HepG2 (cell line): ENCODE data around the gene ASAP2. TPM values are rescaled to one million over a fixed set of nuclear protein-coding genes. Genes with fewer than 3 reads are reported as not detected.

Experiments
- E2F2 ChIP-seq: sonication (generic); formaldehyde crosslinking; IDR thresholded peaks from 2 replicates; pipeline ENCODE4 v1.4.0; 2020; ENCODE audit warnings: missing genetic modification reagents, borderline replicate concordance
- HIC2 ChIP-seq: sonication (generic); formaldehyde crosslinking; IDR thresholded peaks from 2 replicates; pipeline ENCODE4 v1.9.0; 2022; ENCODE audit warnings: low read depth, missing genetic modification reagents
- ZKSCAN5 ChIP-seq: sonication (generic); formaldehyde crosslinking; IDR thresholded peaks from 2 replicates; pipeline ENCODE4 v1.5.1; 2020; ENCODE audit warnings: mild to moderate bottlenecking, missing genetic modification reagents
- ZNF264 ChIP-seq: sonication (generic); formaldehyde crosslinking; IDR thresholded peaks from 2 replicates; pipeline ENCODE4 v1.4.0; 2020; ENCODE audit warnings: missing genetic modification reagents
- ZNF761 ChIP-seq: sonication (generic); formaldehyde crosslinking; conservative IDR thresholded peaks from 2 replicates; pipeline ENCODE4 v1.4.0; 2020; ENCODE audit warnings: mild to moderate bottlenecking, missing genetic modification reagents
- ZSCAN29 ChIP-seq: sonication (generic); formaldehyde crosslinking; conservative IDR thresholded peaks from 2 replicates; pipeline ENCODE4 v1.4.0; 2020; ENCODE audit warnings: mild to moderate bottlenecking, missing genetic modification reagents
- polyA plus RNA-seq, 8 experiments: library from polyadenylated mRNA; depleted of rRNA in 3 of 8; stranded (reverse) in 7 of 8; unstranded in 1 of 8; fragments of >200 nt; fragmentation: Illumina TruSeq in 4 of 8; extraction: Trizol in 4 of 8; gene quantifications; 2 replicates each; pipeline versions ENCODE4 v1.2.1 to v1.2.3, GENCODE V29; 2011 to 2016; ENCODE audit warnings: low read depth in 4 of 8, missing spikeins in 1 of 8, mixed read lengths in 1 of 8; ENCODE audit not compliant: insufficient read depth in 1 of 8
- total RNA-seq, 5 experiments: library from RNA; depleted of rRNA; stranded (reverse); fragments of >200 nt; fragmentation: Illumina TruSeq; extraction: Trizol; gene quantifications; 2 replicates each; pipeline ENCODE4 v1.2.3, GENCODE V29; 2016; ENCODE audit warnings: low read depth in 1 of 5
- TF ChIP-seq, protein P1 (sequence below): sonication (generic); formaldehyde crosslinking; IDR thresholded peaks from 2 replicates; pipeline ENCODE4 v1.5.1; 2020; ENCODE audit warnings: missing genetic modification reagents, mild to moderate bottlenecking, borderline replicate concordance
- TF ChIP-seq, protein P2 (sequence below): sonication (generic); formaldehyde crosslinking; IDR thresholded peaks from one replicate; pipeline ENCODE4 v1.5.1; 2020; ENCODE audit warnings: mild to moderate bottlenecking, missing genetic modification reagents; ENCODE audit errors: not compliant biosample characterization
- TF ChIP-seq, protein P3 (sequence below): sonication (generic); formaldehyde crosslinking; IDR thresholded peaks from 2 replicates; pipeline ENCODE4 v1.8.0; 2022; ENCODE audit warnings: mild to moderate bottlenecking, missing genetic modification reagents, borderline replicate concordance

The ASAP2 gene
- total and polyA plus RNA-seq, 2 of the 13 experiments (the other 11 are each of a cell fraction or from before 2014, with no cell fraction given) = 7.3 to 22.3 TPM

DNA sequence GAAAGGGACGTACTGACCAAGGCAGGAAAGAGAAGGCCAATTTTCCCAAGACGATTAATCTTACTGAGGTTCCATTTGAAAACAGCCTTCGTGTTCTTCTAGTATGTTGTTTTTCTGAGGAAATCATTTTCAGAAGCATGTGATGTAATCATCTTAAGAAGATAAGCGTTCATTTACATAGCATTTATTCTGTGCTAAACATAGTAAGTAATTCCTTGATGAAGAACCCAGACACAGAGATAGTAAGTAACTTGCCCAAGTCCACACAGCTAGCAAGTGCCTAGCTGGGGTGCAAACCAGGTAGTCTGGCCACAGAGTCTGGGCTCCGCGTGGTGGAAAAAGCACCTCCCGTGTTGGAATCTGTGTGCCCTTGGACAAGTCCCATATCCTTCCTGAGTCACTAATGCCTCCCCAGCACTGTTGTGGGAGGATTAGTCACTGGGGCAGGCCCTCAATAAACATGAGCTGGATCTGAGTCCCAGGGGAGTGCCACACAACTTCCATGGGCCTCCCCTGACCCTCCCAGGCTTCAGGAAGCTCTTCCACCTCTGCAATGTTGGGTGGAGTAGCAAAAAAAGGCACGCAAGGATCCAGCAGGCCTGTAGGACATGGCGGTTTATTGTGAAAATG is 26.9 kb upstream of the ASAP2 start (continued):
- TF ChIP-seq, protein P1, sequence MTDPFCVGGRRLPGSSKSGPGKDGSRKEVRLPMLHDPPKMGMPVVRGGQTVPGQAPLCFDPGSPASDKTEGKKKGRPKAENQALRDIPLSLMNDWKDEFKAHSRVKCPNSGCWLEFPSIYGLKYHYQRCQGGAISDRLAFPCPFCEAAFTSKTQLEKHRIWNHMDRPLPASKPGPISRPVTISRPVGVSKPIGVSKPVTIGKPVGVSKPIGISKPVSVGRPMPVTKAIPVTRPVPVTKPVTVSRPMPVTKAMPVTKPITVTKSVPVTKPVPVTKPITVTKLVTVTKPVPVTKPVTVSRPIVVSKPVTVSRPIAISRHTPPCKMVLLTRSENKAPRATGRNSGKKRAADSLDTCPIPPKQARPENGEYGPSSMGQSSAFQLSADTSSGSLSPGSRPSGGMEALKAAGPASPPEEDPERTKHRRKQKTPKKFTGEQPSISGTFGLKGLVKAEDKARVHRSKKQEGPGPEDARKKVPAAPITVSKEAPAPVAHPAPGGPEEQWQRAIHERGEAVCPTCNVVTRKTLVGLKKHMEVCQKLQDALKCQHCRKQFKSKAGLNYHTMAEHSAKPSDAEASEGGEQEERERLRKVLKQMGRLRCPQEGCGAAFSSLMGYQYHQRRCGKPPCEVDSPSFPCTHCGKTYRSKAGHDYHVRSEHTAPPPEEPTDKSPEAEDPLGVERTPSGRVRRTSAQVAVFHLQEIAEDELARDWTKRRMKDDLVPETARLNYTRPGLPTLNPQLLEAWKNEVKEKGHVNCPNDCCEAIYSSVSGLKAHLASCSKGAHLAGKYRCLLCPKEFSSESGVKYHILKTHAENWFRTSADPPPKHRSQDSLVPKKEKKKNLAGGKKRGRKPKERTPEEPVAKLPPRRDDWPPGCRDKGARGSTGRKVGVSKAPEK (CRISPR knock-in tag) = no peak
- TF ChIP-seq ZNF761 (CRISPR knock-in tag) = no peak
- no peak for TF ChIP-seq ZSCAN29 (CRISPR knock-in tag)
- TF ChIP-seq, protein P2, sequence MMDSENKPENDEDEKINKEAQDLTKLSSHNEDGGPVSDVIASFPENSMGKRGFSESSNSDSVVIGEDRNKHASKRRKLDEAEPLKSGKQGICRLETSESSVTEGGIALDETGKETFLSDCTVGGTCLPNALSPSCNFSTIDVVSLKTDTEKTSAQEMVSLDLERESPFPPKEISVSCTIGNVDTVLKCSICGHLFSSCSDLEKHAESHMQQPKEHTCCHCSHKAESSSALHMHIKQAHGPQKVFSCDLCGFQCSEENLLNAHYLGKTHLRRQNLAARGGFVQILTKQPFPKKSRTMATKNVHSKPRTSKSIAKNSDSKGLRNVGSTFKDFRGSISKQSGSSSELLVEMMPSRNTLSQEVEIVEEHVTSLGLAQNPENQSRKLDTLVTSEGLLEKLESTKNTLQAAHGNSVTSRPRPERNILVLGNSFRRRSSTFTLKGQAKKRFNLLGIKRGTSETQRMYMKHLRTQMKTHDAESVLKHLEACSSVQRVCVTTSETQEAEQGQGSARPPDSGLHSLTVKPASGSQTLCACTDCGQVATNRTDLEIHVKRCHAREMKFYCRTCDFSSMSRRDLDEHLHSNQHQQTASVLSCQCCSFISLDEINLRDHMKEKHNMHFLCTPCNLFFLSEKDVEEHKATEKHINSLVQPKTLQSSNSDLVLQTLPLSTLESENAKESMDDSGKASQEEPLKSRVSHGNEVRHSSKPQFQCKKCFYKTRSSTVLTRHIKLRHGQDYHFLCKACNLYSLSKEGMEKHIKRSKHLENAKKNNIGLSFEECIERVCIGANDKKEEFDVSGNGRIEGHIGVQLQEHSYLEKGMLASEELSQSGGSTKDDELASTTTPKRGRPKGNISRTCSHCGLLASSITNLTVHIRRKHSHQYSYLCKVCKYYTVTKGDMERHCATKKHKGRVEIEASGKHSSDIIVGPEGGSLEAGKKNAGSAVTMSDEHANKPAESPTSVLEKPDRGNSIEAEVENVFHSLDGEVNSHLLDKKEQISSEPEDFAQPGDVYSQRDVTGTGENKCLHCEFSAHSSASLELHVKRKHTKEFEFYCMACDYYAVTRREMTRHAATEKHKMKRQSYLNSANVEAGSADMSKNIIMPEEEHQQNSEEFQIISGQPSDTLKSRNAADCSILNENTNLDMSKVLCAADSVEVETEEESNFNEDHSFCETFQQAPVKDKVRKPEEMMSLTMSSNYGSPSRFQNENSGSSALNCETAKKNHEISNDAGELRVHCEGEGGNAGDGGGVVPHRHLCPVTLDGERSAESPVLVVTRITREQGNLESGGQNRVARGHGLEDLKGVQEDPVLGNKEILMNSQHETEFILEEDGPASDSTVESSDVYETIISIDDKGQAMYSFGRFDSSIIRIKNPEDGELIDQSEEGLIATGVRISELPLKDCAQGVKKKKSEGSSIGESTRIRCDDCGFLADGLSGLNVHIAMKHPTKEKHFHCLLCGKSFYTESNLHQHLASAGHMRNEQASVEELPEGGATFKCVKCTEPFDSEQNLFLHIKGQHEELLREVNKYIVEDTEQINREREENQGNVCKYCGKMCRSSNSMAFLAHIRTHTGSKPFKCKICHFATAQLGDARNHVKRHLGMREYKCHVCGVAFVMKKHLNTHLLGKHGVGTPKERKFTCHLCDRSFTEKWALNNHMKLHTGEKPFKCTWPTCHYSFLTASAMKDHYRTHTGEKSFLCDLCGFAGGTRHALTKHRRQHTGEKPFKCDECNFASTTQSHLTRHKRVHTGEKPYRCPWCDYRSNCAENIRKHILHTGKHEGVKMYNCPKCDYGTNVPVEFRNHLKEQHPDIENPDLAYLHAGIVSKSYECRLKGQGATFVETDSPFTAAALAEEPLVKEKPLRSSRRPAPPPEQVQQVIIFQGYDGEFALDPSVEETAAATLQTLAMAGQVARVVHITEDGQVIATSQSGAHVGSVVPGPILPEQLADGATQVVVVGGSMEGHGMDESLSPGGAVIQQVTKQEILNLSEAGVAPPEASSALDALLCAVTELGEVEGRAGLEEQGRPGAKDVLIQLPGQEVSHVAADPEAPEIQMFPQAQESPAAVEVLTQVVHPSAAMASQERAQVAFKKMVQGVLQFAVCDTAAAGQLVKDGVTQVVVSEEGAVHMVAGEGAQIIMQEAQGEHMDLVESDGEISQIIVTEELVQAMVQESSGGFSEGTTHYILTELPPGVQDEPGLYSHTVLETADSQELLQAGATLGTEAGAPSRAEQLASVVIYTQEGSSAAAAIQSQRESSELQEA (CRISPR knock-in tag) = no peak
- no peak for TF ChIP-seq E2F2
- TF ChIP-seq, protein P3, sequence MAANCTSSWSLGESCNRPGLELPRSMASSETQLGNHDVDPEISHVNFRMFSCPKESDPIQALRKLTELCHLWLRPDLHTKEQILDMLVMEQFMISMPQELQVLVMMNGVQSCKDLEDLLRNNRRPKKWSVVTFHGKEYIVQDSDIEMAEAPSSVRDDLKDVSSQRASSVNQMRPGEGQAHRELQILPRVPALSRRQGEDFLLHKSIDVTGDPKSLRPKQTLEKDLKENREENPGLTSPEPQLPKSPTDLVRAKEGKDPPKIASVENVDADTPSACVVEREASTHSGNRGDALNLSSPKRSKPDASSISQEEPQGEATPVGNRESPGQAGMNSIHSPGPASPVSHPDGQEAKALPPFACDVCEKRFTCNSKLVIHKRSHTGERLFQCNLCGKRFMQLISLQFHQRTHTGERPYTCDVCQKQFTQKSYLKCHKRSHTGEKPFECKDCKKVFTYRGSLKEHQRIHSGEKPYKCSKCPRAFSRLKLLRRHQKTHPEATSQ (CRISPR knock-in tag) = no peak
- no peak for TF ChIP-seq HIC2
- TF ChIP-seq ZKSCAN5 (CRISPR knock-in tag) = no peak
- no peak for TF ChIP-seq ZNF264
